Thymus (tissue), 2 donors: Measurements from ENCODE around the gene GRK2. TPM values are rescaled to one million over a fixed set of nuclear protein-coding genes. Genes with fewer than 3 reads are reported as not detected.

Experiments used
- polyA plus RNA-seq: library from polyadenylated mRNA; stranded (reverse); fragments of 200-250 nt; gene quantifications from one replicate; pipeline ENCODE4 v1.2.3, GENCODE V29; 2013
- total RNA-seq: library from RNA; stranded (reverse); fragments of 120-200 nt; gene quantifications from one replicate; pipeline ENCODE4 v1.2.4, GENCODE V29; 2013
- donor health status: healthy.

GRK2 gene
- total and polyA plus RNA-seq, 2 donors: 89.5 to 158 TPM

Other genes starting within 250 kb of the GRK2 start
- gene SYT12, start 243.3 kb upstream of the GRK2 start, total RNA-seq: 0.09 TPM
- 0.68 TPM for gene SYT12, start 243.3 kb upstream of the GRK2 start, polyA plus RNA-seq
- 2.8 TPM for gene RHOD, start 209.6 kb upstream of the GRK2 start, total RNA-seq
- gene RHOD, start 209.6 kb upstream of the GRK2 start, polyA plus RNA-seq: 11.3 TPM
- 27.4 TPM for gene KDM2A, start 147.2 kb upstream of the GRK2 start, total RNA-seq
- 42.0 TPM for gene KDM2A, start 147.2 kb upstream of the GRK2 start, polyA plus RNA-seq
- gene ANKRD13D, start 22.8 kb downstream of the GRK2 start, total RNA-seq: 32.1 TPM
- 99.1 TPM for gene ANKRD13D, start 22.8 kb downstream of the GRK2 start, polyA plus RNA-seq
- 1.8 TPM for gene SSH3, start 37.1 kb downstream of the GRK2 start, total RNA-seq
- gene SSH3, start 37.1 kb downstream of the GRK2 start, polyA plus RNA-seq: 11.8 TPM
- 70.0 TPM for gene POLD4, start 87.1 kb downstream of the GRK2 start, total RNA-seq
- gene POLD4, start 87.1 kb downstream of the GRK2 start, polyA plus RNA-seq: 143 TPM
- 0.19 TPM for gene CLCF1, start 107.1 kb downstream of the GRK2 start, total RNA-seq
- gene CLCF1, start 107.1 kb downstream of the GRK2 start, polyA plus RNA-seq: 2.0 TPM
- 9.5 TPM for gene RAD9A, start 125.5 kb downstream of the GRK2 start, total RNA-seq
- gene RAD9A, start 125.5 kb downstream of the GRK2 start, polyA plus RNA-seq: 35.2 TPM
- gene PPP1CA, start 135.4 kb downstream of the GRK2 start, total RNA-seq: 207 TPM
- gene PPP1CA, start 135.4 kb downstream of the GRK2 start, polyA plus RNA-seq: 141 TPM
- 172 TPM for gene TBC1D10C, start 137.6 kb downstream of the GRK2 start, total RNA-seq
- 318 TPM for gene TBC1D10C, start 137.6 kb downstream of the GRK2 start, polyA plus RNA-seq
- 0.57 TPM for gene CARNS1, start 149.2 kb downstream of the GRK2 start, total RNA-seq
- 1.7 TPM for gene CARNS1, start 149.2 kb downstream of the GRK2 start, polyA plus RNA-seq
- gene RPS6KB2, start 162.0 kb downstream of the GRK2 start, total RNA-seq: 50.1 TPM
- gene RPS6KB2, start 162.0 kb downstream of the GRK2 start, polyA plus RNA-seq: 76.8 TPM
- gene PTPRCAP, start 171.2 kb downstream of the GRK2 start, total RNA-seq: 198 TPM
- gene PTPRCAP, start 171.2 kb downstream of the GRK2 start, polyA plus RNA-seq: 151 TPM
- 45.6 TPM for gene CORO1B, start 177.0 kb downstream of the GRK2 start, total RNA-seq
- gene CORO1B, start 177.0 kb downstream of the GRK2 start, polyA plus RNA-seq: 32.3 TPM
- gene GPR152, start 186.3 kb downstream of the GRK2 start, total RNA-seq: not detected
- gene GPR152, start 186.3 kb downstream of the GRK2 start, polyA plus RNA-seq: not detected
- gene CABP4, start 188.9 kb downstream of the GRK2 start, total RNA-seq: 0.52 TPM
- 1.6 TPM for gene CABP4, start 188.9 kb downstream of the GRK2 start, polyA plus RNA-seq
- gene TMEM134, start 202.8 kb downstream of the GRK2 start, total RNA-seq: 17.3 TPM
- gene TMEM134, start 202.8 kb downstream of the GRK2 start, polyA plus RNA-seq: 96.3 TPM
- 111 TPM for gene AIP, start 216.6 kb downstream of the GRK2 start, total RNA-seq
- gene AIP, start 216.6 kb downstream of the GRK2 start, polyA plus RNA-seq: 96.4 TPM
- gene PITPNM1, start 238.9 kb downstream of the GRK2 start, total RNA-seq: 21.6 TPM
- 57.2 TPM for gene PITPNM1, start 238.9 kb downstream of the GRK2 start, polyA plus RNA-seq
- 31.4 TPM for gene CDK2AP2, start 241.7 kb downstream of the GRK2 start, total RNA-seq
- gene CDK2AP2, start 241.7 kb downstream of the GRK2 start, polyA plus RNA-seq: 51.2 TPM